ENCODE data around the gene HEG1.

GRCh38 chr3:124992041-124992440 lies 63.8 kb downstream of the HEG1 start:
- TF ChIP-seq CTCF (IDR thresholded peaks at IDR 0.05; ENCODE audit: extremely low read depth in 1 of 2, insufficient read depth in 1 of 2, low read depth in 1 of 2, low read length in 2 of 2) (no peak), GATA2 (IDR thresholded peaks at IDR 0.05; ENCODE audit: insufficient read depth, insufficient read length, low read depth, low read length) (no peak), EZH2 (IDR thresholded peaks at IDR 0.05; ENCODE audit: borderline replicate concordance, low read depth, low read length, severe bottlenecking) (no peak), POLR2AphosphoS5 (IDR thresholded peaks at IDR 0.05; ENCODE audit: insufficient read depth, low read depth, low read length) (no peak)
